ENCODE results near the gene TBC1D2.

- TF ChIP-seq CTCF (IDR thresholded peaks at IDR 0.05 in 2 of 3, conservative IDR thresholded peaks at IDR 0.05 in 1 of 3; ENCODE audit: control insufficient read depth in 2 of 3, extremely low read depth in 1 of 3, insufficient read depth in 1 of 3, low read depth in 3 of 3, low read length in 3 of 3) (no peak), POLR2A (IDR thresholded peaks at IDR 0.05; ENCODE audit: low read depth, low read length) (no peak), JUND (IDR thresholded peaks at IDR 0.05; ENCODE audit: low read depth, low read length) (no peak), BCLAF1 (IDR thresholded peaks at IDR 0.05) (no peak), NRF1 (conservative IDR thresholded peaks at IDR 0.05; ENCODE audit: low read depth, low read length) (no peak), FOXK2 (IDR thresholded peaks at IDR 0.05) (no peak), POLR2AphosphoS5 (IDR thresholded peaks at IDR 0.05; ENCODE audit: low read length) (no peak), SMAD1 (IDR thresholded peaks at IDR 0.05; ENCODE audit: low read depth, partially characterized antibody) (no peak), TAF1 (IDR thresholded peaks at IDR 0.05; ENCODE audit: borderline replicate concordance, low read depth, low read length) (no peak), SMC3 (IDR thresholded peaks at IDR 0.05; ENCODE audit: borderline replicate concordance, low read length) (no peak), PRDM15 (CRISPR knock-in tag; IDR thresholded peaks at IDR 0.05) (no peak)
Observed at GRCh38 chr9:98219794-98220370, 35.6 kb downstream of the TBC1D2 start.
